Fibroblast of peridontal ligament (primary cell): Measurements from ENCODE around the gene SZT2.

Source experiments
- DNase-seq: peaks from one replicate; pipeline ENCODE4 v3.0.0-alpha.2; 2010; ENCODE audit errors: extremely low read depth

Gene SZT2

DNA sequence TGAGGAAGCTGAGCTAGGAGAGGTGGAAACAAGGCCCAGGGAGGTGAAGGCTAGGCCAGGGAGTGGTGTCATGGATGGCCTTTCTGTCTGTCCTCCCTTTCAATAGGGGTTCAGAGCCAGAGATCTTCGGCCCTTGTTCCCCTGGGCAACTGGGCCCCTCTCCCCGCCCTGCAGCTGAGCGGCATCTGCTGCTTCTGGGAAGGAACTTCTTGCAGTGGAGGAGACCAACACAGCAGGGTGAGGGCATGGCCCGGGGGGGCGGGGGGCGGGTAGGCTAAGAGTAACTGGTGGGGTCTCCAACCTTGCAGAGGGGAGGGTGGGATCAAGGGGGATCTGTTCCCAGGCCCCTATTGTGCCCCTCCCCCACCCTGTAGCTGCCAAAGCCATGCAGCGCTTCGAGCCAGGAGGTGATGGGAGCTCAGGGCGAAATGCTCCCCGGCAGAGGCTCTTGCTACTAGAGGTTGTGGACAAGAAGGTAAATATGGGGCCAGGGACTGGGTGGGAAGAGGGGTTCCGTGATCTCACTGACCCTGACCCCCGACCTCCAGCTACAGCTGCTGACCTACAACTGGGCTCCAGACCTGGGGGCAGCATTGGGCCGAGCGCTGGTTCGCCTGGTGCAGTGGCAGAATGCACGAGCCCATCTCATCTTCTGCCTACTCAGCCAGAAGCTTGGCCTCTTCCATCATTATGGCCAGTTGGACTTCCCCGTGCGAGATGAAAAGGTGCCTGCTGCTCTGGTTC, 52.4 kb downstream of the SZT2 start:
- DNase-seq: no peak

DNA sequence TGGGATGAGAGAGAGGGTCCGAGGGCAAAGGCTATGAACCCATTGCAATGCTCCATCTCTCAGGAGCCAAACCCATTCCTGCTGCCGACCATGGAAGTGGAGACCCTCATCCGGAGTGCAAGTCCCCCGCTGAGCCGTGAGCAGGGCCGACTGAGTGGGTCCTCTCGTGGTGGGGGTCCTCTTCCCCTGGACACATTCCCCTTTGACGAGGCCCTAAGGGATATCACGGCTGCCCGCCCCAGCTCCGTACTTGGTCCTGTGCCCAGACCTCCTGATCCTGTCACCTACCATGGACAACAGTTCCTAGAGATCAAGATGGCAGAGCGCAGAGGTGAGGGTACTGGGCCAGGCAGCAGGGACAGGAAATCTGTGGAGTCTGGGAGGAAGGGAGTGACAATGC, 53.1 kb downstream of the SZT2 start:
- no peak for DNase-seq

DNA sequence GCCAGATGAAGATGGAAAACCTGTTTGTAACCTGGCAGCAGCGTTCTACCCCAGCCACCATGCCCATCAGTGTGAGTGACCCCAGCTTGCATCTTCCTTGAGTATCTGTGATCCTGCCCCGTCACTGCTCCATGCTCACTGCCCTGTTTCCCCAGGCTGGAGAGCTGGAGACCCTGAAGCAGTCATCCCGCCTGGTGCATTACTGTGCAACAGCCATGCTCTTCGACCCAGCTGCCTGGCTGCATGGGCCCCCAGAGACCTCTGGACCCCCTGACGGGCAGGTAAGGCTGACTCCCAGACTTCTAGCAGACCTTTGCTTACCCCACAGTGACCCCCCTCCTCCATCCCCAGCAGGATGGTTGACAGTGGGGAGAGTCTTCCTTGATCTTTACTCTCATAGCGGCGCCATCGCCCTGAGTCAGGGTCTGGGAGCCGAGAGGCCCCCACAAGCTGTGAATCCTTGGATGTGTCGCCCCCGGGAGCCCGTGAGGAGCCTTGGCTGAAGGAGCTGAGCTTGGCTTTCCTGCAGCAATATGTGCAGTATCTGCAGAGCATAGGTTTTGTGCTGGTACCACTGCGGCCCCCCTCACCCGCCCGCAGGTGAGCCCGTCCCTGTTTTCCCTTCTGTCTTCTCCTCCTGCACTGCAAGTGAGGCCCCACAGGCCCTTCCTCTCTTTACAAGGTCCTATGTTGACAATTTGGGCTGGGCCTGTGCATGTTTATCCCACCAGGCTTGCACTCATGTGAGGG, 53.7 kb downstream of the SZT2 start:
- DNase-seq: no peak

DNA sequence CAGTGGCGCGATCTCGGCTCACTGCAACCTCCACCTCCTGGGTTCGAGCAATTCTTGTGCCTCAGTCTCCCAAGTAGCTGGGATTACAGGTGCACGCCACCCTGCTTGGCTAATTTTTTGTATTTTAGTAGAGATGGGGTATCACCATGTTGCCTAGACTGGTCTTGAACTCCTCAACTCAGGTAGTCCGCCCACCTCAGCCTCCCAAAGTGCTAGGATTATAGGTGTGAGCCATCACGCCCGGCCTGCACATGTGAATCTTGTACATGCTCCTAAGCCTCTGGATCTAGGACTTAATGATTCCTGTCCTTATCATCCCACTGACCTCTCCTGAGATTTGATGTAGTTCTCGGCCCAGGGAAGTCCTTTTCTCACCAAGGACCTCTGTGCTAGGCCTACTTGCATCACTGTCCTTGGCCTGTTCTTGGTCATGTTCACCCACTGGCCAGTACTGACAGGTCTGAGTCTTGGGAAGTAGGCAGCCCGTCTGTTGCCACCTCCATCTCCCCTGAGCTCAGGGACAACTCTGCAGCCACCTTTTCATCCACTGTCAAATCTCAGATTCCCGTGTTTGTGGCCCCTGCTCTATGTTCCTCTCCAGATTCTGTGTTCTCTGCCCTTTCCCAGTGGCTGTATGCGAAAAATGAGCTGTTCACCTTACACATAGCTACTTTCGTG, 54.6 kb downstream of the SZT2 start:
- DNase-seq: no peak

DNA sequence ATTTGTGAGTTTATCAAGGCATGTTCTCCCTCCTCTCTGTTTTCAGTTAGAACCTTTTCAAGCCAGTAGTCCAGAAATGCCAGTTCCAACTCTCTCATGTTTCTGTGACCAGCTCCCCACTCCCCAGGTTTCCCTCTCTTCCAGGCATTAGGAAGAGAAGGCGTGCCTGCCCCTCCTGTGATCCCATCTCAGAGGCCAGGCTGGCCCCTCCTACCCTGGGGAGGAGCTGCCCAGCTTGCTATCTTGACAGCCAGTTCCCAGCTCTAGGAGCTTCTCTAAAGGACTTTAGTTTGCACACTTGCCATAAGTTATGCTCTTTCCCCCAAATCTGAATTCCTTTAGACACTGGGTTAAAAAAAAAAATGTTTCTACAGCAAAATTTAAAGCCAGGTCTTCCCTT, 55.1 kb downstream of the SZT2 start:
- DNase-seq: no peak

DNA sequence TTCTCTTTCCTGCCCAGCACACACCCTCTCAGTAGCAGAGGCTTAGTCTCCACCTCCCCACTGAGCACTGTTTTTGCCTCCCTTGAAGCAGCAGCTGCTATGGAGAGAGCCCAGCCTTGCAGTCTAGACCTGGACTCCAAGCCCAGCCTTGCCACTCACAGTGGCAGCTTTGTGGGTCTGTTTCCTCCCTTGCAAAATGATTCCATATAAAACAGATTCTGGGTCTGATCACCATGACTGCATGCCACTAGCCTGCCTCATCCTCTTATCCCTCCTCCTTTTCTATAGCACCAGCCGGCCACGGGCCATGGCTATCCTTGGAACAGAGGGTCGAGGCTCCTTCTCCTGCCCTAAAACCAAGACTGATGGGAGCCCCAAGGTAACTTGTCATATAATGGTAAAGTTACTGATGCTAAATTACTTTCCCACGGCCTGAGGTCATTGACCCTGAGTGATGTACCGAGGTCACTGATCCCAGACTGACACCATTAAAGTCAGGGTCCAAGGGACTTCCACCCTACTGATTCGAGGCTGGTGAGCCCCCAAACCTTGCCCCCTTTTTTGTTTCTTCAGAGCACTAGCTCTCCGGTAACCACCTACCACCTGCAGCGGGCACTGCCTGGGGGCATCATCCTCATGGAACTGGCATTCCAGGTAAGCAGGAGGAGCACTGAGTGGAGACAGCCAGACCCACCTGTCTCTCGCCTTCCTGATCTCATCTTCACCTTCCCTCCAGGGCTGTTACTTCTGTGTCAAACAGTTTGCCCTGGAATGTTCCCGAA, 56.1 kb downstream of the SZT2 start:
- DNase-seq: no peak

DNA sequence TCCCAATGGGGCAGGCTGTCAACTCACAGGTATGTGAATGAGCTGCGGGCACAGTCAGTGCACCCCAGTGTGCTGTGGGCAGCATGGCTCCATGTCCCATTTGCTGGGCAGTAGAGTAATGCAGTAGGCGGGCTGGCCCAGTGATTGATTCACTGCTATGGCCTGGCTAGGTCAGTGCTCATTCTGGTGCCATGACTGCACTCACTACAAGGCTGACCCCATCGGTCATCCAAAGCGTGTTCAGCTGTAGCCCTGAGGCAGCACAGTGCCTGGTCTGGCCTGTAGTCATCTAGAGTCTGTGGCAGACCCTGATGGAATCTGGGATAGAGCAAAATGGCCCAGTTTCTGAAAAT, 56.7 kb downstream of the SZT2 start:
- DNase-seq: no peak

DNA sequence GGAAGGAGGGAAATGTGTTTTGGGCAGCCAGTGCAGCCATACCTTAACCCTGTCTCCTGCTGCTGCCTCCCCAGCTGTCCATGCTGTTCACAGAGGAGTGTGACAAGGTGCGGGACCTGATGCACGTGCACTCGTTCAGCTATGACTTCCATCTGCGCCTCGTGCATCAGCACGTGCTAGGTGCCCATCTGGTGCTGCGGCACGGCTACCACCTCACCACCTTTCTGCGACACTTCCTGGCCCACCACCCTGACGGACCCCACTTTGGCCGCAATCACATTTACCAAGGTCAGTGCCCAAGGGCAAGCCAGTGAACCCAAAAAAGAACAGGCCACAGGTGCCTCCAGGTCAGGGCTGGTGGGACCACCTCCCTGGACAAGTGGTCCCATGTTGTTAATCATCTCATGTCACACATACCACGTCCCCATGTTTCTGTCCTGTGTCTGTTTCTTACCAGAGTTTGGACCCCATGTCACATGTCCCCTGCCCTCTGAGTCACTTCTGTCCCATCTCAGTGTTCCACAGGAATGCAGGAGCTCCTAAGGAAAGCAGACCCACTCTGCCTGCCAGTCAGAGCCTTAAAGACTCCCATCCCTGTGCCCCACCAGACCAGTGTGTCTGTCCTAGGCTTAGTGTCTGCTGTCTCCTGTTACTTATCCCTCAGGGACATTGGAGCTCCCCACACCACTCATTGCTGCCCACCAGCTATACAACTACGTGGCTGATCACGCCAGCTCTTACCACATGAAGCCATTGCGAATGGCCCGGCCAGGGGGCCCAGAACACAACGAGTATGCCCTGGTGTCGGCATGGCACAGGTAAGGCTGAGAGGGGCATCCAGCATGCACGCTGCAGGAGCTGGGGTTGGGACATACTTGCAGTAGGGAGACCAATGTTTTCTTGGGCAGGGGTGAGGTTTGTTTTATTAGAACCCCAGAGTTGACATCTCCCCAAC, 57.5 kb downstream of the SZT2 start:
- DNase-seq: no peak

DNA sequence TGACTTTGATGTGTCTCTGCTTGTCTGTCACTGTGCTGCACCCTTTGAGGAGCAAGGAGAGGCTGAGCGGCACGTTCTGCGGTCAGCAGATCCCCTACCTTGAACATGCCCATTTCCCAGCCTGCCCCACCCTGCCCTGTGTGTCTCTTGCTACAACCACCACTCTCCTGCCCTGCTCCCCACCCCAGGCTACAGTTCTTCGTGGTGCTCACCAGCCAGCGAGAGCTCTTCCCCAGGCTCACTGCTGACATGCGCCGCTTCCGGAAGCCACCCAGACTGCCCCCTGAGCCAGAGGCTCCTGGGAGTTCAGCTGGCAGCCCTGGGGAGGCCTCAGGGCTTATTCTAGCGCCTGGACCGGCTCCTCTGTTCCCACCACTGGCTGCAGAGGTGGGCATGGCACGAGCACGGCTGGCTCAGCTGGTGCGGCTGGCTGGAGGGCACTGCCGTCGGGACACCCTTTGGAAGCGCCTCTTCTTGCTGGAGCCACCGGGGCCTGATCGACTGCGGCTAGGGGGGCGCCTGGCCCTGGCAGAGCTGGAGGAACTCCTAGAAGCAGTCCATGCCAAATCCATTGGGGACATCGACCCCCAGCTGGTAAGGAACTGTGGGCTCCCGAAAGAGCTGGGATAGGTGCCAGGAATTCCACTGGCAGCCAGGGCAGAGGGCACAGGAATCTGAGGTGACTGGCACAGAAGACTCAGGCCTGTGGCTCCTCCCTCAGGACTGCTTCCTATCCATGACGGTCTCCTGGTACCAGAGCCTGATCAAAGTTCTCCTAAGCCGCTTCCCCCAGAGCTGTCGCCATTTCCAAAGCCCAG, 58.4 kb downstream of the SZT2 start:
- DNase-seq: no peak

DNA sequence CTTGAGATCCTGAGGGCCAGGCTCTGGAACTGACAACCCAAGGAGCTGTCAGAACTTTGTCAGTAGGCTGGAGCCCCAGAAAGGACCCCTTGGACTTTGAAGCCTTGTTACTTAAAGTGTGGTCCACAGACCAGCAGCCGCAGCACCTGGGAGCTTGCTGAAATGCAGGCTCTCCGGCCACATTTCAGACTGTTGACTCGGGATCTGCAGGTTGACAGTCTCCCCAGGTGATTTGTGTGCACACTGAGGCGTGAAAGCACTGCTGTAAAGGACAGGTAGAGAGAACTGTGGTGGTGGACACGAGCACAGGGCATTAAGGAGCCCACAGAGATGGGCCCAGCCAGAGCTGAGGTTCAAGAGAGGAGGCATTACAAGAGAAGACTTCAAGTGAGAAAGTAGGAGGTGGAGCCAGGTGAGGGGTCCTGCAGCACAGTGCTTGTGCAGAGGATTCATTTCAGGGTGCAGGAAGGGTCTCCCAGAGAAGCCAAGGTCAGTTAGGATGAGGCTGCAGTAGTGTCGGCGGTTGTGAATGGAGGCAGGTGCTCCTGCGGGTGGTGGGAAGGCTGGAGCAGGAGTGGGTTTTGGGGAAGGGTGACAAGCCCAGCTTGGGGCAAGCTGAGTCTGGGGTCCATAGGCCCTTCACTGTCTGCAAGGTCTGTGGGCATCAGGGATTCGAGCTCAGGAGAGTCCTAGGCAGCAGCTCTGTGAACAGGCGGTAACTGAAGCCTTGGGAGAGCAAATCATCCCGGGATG, 59.4 kb downstream of the SZT2 start:
- DNase-seq: no peak

DNA sequence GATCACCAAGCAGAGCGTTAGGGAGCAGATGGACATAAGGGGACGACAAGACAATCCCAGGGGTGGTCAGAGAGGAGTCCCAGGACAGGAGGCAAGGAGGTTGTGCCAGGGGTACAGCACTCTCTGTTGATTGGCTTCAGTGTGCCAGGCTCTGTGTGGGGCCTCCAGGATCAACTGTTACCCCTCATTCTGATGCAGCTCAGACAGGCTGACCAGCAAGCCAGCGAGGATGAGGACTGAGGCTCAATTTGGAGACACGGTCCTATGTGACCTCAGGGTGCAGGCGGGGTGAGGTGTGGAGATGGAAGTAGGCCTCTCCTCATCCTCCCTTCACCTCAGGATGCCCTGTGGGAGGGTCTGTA, 60.0 kb downstream of the SZT2 start:
- no peak for DNase-seq

DNA sequence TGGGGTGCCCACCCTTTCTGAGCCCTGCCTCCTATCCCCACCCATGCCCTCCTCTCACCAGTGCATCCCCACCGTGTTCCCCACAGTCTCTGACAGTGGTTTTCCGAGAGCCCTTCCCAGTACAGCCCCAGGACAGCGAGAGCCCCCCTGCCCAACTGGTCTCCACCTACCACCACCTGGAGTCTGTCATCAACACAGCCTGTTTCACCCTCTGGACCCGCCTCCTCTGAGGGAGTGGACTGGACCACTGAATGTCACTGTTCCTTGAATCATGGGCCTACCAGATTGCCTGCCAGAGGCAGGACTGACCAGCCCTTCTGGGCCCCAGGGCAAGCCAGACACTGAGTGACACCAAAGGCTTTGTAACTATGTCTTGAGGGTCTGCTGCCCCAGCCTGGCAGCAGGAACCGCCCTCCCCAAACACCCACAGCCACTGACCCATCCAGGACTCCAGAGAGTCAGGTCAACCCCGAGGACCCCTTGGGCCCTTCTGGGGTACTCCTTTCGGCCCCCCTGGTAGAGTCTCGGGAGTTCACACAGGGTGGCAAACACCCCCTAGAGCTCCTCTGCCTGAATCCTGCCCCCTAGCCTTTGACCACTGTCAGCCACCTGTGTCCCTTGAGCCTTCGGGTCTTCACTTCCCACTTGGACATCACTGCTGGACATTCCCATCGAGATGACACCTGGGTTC, 60.7 kb downstream of the SZT2 start:
- no peak for DNase-seq

DNA sequence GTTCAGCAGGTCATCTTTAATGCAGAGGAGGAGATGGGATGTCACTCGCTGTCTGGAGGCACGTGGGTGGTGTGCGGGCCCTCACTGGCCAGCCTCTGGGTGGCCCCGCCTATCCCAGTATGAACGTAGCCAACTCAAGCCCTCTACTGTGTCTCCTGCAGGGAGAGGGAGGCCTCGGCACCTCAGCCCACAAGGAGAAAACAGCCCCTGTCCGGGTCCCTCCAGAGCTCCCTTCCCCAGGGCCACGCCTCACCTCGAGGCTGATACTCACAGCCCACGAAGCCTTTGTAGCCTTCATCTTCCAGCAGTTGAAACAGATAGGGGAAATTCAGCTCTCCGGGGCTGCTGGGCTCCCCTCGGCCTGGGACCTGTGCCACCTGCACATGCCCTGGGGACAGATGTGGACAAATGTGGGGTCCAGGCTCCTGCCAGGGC, 61.5 kb downstream of the SZT2 start:
- DNase-seq: no peak

DNA sequence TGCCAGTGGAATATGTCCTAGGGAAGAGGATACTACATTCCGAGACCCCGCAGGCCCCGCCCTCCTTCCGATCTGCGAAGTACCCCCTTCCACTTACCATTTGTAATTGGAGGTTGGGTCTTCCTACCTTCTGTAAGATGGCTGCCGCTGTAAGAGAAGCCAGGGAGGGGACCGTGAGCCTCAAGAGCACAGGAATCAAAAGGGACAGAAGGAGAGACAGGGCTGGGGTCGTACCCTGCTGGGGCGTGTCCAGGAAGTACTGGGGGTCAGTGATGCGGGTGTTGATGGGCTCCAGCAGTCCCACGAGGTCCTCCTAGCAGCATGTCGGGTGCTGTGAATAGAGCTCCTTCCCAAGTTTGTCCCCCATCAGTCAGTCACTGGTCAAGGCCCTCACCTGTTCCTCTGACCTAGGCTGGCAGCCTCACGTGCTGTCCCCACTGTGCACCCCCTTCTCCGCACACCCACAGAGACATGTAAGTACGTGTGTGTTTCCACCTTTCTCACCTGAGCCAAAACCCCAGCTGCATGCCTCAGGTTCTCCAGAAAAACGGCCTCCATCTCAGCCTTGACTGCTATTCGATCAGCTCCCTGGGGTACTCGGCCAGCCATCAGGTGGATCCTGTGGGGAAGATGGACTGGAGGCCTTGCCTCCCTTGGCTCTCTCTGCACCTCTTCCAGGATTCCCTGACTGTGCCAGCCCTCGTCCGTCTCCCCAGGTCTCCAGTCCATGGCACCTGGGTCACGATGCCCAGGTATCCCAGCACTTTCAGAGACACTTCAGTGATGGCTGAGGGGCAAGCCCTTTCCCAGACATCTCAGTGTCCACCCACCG, 62.2 kb downstream of the SZT2 start:
- DNase-seq: no peak

DNA sequence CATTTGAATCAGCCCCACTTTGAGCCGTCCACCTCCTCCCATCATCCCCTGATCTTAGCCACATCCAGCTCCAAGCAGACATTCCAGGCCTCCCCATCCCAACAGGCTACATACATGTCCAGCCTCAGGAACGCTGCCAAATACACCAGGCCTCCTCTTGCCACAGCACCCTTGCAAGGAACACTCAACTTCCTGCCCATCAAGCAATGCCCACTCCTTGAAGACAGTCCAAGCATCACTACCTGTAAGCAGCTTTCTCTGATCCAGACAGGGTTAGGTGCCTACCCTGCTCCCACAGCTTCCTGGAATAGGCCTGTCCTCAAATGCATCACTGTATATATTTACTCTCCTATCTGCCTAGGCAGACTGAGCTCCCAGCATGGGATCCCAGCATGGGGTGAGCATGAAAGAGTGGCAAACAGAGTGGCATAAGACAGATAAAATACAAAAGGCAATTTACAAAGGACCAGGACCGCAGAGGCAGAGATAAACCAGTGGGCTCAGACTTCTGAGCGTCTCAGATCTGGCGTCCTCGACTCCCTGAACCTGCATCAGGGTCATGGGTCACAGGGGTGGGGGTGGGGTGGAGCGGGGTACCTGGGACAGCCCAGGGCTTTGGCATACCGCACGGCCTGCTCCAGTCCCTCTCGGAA, 63.2 kb downstream of the SZT2 start:
- DNase-seq: peak; percentile 71

DNA sequence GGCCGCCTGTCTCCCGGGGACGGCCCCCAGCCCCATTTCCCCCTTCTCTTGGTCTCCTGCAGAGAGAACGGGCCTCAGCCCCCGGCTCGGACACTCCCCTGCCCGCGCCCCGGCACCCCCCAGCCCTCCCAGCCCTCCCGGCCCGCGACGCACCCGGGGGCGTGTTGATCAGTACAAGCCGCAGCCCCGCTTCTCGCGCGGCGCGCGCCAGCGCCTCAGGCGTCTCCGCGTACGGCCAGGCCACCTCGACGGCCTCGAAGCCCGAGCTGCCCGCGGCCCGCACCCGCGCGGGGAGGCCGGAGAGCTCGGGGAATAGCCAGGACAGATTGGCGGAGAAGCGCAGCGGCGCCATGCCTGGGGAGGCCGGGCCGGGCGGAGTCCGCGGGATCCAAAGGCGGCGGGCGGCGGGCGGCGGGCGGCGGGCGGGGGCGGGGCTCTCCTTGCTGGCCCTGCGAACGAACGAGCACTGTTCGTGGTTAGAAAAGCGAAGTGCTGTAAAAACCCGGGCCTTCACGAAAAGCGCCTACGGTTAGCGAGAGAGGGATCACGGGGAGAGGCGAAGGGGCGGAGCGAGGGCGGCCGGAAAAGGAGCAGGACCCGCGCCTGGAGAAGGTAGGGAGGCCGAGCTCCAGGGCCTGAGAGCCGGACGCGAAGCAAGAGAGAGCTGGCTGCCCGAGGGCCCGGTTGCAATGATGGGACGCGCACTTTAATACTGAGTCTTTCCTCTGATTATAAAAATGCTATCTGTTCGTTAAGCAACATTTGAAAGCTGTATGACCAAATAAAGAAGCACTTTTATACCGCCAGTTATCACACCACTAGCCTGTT, 64.0 kb downstream of the SZT2 start, which contains the start of gene HYI:
TSS of gene HYI (minus strand) at position 490 of the 828 bp plus-strand sequence. CDS start at position 352, 138 bp downstream.
- DNase-seq: peak; percentile 86
